ENCODE results near the gene ZNF532.

Gene ZNF532

DNA sequence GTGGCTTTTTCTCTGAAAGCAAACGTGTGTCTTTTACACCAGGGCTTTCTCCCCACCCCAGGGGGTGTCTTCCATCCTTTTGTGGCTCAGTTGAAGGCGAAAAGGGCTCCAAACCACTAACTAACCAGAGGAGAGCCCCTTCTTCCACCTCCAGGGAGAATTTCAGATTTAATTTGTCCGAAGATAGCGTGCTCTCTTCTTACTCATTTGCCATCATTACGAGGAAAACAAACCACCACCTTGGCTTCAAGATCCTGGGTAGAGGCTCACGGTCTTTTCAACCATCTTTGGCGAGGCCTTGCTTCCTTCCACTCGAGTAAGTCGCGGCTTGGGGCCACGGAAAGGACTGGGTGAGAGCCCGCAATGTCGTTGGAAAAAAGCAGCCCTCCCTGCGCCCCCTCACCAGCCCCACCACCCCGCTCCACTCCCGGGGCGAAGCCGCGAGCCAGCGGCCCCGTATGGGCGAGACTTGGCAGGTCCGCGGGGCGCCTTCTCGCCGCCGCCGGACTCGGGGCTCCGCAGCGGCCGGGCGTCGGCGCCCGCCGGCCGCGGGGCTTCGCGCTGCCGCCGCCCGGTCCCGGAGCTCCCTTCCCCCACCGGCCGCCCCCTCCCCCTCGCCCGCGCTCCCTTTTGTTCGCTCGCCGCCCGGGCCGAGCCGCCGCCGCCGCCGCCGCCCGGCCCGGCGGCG is 1.7 kb upstream of the ZNF532 start:
- Histone ChIP-seq H3K27ac (peak overlapping the region; percentile 95), H3K9ac (ENCODE audit: insufficient read length) (peak overlapping the region; percentile 98), H3K9me3 (ENCODE audit: low read depth, low read length) (0 out of 2 replicates have a peak, but pooled peaks cover 3% of the 10 kb centered on the region), H3K36me3 (ENCODE audit: insufficient read depth, low read length) (peaks cover 33% of the 10 kb centered on the region), H3K4me3 (peak overlapping the region; percentile 80)
- no peak for DNase-seq (ENCODE audit: low read depth, low spot score)
- no peak for TF ChIP-seq POLR2AphosphoS5 (IDR thresholded peaks at IDR 0.05; ENCODE audit: borderline replicate concordance, low read depth, low read length)
- no peak for TF ChIP-seq EZH2 (IDR thresholded peaks at IDR 0.05)
- TF ChIP-seq FOXP2 (optimal IDR thresholded peaks at IDR 0.05; ENCODE audit: control extremely low read depth, extremely low read length, insufficient read depth), result no peak

DNA sequence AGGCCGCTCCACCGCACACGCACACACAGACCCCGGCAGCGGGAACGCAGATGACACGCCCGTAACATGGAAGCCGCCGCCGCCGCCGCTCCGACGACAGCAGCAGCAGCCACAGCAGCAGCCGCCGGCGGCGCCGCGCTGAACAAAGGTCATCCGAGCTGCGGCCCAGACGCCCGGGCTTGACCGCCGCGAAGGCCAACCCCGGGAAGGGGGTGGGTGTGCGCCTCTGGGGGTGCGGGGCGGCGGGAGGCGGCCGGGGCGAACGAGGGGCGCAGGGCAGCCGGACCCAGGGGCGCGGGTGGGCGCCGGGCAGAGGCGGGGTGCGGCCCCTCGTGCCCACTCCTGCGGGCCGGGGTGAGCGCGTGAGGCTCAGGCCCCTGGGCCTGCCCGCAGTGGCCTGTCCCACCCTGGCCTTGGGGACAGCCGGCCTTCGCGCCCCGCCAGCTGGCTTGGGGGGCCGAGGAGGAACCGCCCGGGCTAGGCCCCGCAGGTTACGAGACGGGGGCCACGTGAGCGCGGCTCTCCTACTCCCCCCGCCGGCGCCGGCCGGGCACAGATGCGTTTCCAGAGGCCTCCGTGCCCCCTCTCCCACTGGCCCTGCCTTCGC is 1.0 kb upstream of the ZNF532 start:
- no peak for DNase-seq (ENCODE audit: low read depth, low spot score)
- TF ChIP-seq EZH2 (IDR thresholded peaks at IDR 0.05), result no peak
- no peak for TF ChIP-seq POLR2AphosphoS5 (IDR thresholded peaks at IDR 0.05; ENCODE audit: borderline replicate concordance, low read depth, low read length)
- TF ChIP-seq FOXP2 (optimal IDR thresholded peaks at IDR 0.05; ENCODE audit: control extremely low read depth, extremely low read length, insufficient read depth), result no peak
- Histone ChIP-seq H3K27ac (peak overlapping the region; percentile 95), H3K9me3 (ENCODE audit: low read depth, low read length) (0 out of 2 replicates have a peak, but pooled peaks cover 3% of the 10 kb centered on the region), H3K9ac (ENCODE audit: insufficient read length) (peak overlapping the region; percentile 96), H3K36me3 (ENCODE audit: insufficient read depth, low read length) (peaks cover 39% of the 10 kb centered on the region), H3K4me3 (peak overlapping the region; percentile 78)

DNA sequence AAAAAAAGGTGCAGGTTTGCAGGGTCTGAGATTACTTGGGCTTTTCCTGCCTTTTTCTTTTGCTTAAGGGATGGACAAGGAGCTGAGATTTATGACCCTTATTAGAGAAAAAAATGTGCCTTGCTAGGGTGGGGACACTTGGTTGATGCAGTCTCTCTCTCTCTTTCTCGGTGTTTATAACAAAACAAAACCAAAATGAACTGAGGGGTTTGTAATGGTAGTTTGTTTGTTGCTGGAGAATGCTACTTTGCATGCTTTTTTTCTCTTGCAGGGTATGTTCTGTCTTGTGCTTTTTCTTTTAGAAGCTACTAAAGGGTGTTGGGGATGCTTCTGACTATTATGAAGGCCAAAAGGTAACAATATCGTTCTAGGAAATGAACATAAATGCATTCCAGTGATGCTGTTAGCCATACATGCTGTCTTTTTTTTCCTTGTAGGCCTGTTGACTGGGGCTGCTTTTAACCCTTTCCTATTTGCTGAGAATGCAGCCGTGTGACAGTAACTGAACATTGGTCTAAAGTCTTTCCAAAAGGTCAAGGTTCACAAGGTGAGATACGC is 435 bp downstream of the ZNF532 start:
- H3K9ac ChIP-seq (ENCODE audit: insufficient read length), result peak overlapping the region; percentile 74
- no peak for TF ChIP-seq FOXP2 (optimal IDR thresholded peaks at IDR 0.05; ENCODE audit: control extremely low read depth, extremely low read length, insufficient read depth)
- TF ChIP-seq EZH2 (IDR thresholded peaks at IDR 0.05), result no peak
- no peak for TF ChIP-seq POLR2AphosphoS5 (IDR thresholded peaks at IDR 0.05; ENCODE audit: borderline replicate concordance, low read depth, low read length)
- DNase-seq (ENCODE audit: low read depth, low spot score), result no peak
- H3K4me3 ChIP-seq, result peak overlapping the region; percentile 78
- peak overlapping the region; percentile 95 for H3K27ac ChIP-seq
- H3K9me3 ChIP-seq (ENCODE audit: low read depth, low read length), result 0 out of 2 replicates have a peak, but pooled peaks cover 3% of the 10 kb centered on the region
- peaks cover 51% of the 10 kb centered on the region for H3K36me3 ChIP-seq (ENCODE audit: insufficient read depth, low read length)

DNA sequence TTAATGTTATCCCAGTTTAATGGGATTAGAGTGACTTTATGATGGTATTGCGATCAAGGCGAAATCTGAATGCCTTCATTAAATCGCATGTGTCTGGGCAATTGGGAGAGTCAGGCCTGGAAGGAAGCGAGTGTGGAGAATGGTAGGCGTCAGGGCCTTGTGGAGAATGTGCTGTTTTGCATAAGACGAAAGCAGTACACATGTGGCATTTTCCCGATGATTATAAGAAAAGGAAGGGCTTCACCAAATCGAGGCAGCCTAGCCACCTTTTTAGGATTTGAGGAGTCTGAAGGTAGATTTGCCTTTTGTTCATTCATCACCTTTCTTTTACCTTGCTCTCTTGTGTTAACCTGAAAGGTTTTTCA is 1.0 kb downstream of the ZNF532 start:
- Histone ChIP-seq H3K9me3 (ENCODE audit: low read depth, low read length) (0 out of 2 replicates have a peak, but pooled peaks cover 3% of the 10 kb centered on the region), H3K4me3 (peak overlapping the region; percentile 78), H3K27ac (peak overlapping the region; percentile 95), H3K36me3 (ENCODE audit: insufficient read depth, low read length) (peaks cover 57% of the 10 kb centered on the region), H3K9ac (ENCODE audit: insufficient read length) (peak overlapping the region; percentile 74)
- DNase-seq (ENCODE audit: low read depth, low spot score), result no peak
- no peak for TF ChIP-seq POLR2AphosphoS5 (IDR thresholded peaks at IDR 0.05; ENCODE audit: borderline replicate concordance, low read depth, low read length)
- TF ChIP-seq EZH2 (IDR thresholded peaks at IDR 0.05), result no peak
- TF ChIP-seq FOXP2 (optimal IDR thresholded peaks at IDR 0.05; ENCODE audit: control extremely low read depth, extremely low read length, insufficient read depth), result no peak

DNA sequence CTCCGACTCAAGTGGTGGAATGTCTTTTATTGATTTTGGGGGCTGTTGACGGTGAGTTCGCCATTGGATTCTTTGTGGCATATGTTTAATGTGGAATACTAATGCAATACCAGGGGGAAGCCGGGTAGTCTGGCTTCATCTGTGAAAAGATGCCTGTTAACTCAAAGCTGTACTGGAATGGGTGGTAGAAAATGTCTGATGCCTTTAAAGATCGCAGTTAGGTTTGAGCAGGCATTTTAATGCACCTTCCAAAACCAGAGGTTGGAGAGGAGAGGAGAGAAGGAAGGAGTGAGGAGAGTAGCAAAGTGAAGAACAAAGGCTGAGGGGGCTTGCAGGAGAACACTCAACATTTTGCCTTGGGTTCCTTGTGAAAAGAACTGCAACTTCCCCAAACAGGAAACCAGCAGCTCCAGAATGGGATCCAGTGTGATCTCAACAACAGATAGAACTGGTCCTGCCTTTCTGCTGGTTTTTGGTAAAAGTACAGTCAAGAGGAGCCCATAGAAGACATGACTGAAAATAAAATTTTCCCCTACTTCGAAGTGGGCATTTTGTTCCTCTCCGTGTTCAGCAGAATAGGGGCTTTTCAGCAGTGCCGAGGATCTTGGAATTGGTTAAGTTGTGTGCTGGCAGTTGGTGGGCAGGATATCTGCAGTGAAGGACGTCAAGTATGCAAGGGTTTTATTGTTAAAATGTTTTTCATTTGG is 1.5 kb downstream of the ZNF532 start:
- H3K4me3 ChIP-seq, result peak overlapping the region; percentile 78
- H3K36me3 ChIP-seq (ENCODE audit: insufficient read depth, low read length), result peaks cover 62% of the 10 kb centered on the region
- peak overlapping the region; percentile 95 for H3K27ac ChIP-seq
- 0 out of 2 replicates have a peak, but pooled peaks cover 3% of the 10 kb centered on the region for H3K9me3 ChIP-seq (ENCODE audit: low read depth, low read length)
- DNase-seq (ENCODE audit: low read depth, low spot score), result no peak
- TF ChIP-seq POLR2AphosphoS5 (IDR thresholded peaks at IDR 0.05; ENCODE audit: borderline replicate concordance, low read depth, low read length) (no peak), FOXP2 (optimal IDR thresholded peaks at IDR 0.05; ENCODE audit: control extremely low read depth, extremely low read length, insufficient read depth) (no peak), EZH2 (IDR thresholded peaks at IDR 0.05) (no peak)
- peak overlapping the region; percentile 74 for H3K9ac ChIP-seq (ENCODE audit: insufficient read length)

DNA sequence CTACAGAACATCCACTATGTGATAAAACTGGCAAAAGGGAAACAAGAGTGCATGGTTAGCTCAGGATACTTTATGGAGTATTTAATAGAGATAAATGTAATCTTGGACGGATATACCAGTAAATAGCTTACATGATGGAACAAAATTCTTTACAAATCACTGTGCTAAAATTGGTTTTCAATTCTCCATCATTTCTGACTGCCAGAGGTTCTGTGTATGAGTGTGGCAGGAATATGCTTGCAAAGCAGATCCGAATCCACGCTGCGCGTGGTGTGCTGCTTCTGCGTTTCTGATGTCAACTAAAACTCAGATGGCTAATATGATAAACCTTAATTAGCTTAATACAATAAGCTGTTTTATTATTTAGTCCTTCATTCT is 2.1 kb downstream of the ZNF532 start:
- H3K36me3 ChIP-seq (ENCODE audit: insufficient read depth, low read length), result peaks cover 68% of the 10 kb centered on the region
- TF ChIP-seq EZH2 (IDR thresholded peaks at IDR 0.05), result no peak
- TF ChIP-seq POLR2AphosphoS5 (IDR thresholded peaks at IDR 0.05; ENCODE audit: borderline replicate concordance, low read depth, low read length), result no peak
- TF ChIP-seq FOXP2 (optimal IDR thresholded peaks at IDR 0.05; ENCODE audit: control extremely low read depth, extremely low read length, insufficient read depth), result no peak
- peak overlapping the region; percentile 74 for H3K9ac ChIP-seq (ENCODE audit: insufficient read length)
- no peak for DNase-seq (ENCODE audit: low read depth, low spot score)
- H3K4me3 ChIP-seq, result peak overlapping the region; percentile 78
- H3K27ac ChIP-seq, result peak overlapping the region; percentile 95
- H3K9me3 ChIP-seq (ENCODE audit: low read depth, low read length), result 0 out of 2 replicates have a peak, but pooled peaks cover 3% of the 10 kb centered on the region

DNA sequence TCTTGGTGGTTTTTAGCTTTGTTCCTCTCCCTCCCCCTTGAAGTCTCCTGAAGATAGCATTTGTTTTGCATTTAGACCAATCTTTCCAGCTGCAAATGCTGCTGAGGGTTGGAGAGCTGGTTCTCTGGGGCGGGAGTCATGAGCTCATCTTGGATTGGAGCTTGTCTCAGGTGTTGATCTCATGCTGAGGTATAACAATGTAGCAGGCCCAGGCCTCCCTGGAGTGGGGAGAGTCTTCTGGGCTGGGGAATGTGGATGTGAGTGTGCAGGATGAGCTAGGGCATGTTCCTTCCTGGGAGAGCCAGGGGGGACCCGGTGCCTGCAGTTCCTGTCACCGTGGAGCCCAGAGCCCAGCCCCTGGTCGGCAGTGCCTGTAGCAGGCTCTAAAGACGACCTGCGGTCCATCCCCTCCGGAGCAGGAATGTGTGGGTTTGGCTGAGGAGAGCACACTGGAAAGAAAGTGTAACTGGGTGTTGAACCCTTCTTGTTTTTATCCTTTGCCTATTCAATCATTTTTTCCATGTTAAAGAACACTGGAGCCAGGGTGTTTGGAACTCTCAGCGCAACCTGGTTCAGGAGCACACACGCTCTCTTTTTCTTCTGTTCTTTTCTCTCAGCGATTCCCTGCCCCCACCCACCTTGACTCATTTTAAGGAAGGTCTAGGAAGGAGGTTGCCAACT is 2.7 kb downstream of the ZNF532 start:
- H3K36me3 ChIP-seq (ENCODE audit: insufficient read depth, low read length), result peaks cover 74% of the 10 kb centered on the region

More for the DNA sequence above, 2.7 kb downstream of the ZNF532 start:
- 0 out of 2 replicates have a peak, but pooled peaks cover 3% of the 10 kb centered on the region for H3K9me3 ChIP-seq (ENCODE audit: low read depth, low read length)
- H3K4me3 ChIP-seq, result peak overlapping the region; percentile 78; the same call in 1 of the 2 replicates
- H3K9ac ChIP-seq (ENCODE audit: insufficient read length), result no peak overlapping the region
- peak overlapping the region; percentile 95; the same call in 1 of the 2 replicates for H3K27ac ChIP-seq
- TF ChIP-seq FOXP2 (optimal IDR thresholded peaks at IDR 0.05; ENCODE audit: control extremely low read depth, extremely low read length, insufficient read depth) (no peak), EZH2 (IDR thresholded peaks at IDR 0.05) (no peak), POLR2AphosphoS5 (IDR thresholded peaks at IDR 0.05; ENCODE audit: borderline replicate concordance, low read depth, low read length) (no peak)
- DNase-seq (ENCODE audit: low read depth, low spot score), result no peak

All from SK-N-MC (cell line).